ENCODE results near the gene PACSIN1.

PACSIN1 gene

DNA sequence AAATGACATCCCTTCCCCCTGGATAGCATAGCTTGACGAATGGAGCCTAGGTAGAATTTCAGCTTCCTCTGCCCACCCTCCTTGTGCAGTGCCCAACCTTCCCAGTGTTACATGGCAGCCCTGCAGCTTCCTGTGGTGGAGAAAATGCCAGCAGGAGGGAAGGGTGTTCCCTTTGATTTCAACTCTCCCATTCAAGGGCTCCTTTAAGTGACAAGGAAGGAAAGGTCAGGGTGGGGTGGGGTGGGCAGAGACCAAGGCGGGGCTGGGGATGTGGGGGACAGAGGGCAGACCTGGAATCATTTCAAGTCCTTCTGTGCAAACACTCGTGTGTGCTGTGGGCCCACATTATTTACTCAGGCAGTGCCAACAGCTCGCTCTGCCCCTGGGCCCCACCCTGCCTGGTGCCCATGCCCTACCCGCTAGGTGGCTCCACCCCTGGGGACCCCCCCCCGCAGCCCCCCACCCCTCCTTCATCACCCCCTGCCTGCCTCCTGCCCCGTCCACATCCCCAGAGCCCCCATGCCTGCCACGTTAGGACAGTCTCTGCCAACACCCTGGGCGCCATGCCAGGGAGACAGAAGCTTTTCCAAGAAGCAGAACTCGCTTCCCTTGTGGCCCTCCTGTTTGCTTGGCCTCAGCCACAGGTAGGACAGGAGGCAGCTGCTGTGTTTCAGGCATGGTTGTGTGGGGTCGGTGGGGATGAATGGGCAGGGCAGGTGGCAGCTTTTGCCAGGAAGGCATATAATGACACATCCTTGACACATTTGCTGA is 80.9 kb downstream of the PACSIN1 start:
- no peak for DNase-seq (ENCODE audit: low spot score)

DNA sequence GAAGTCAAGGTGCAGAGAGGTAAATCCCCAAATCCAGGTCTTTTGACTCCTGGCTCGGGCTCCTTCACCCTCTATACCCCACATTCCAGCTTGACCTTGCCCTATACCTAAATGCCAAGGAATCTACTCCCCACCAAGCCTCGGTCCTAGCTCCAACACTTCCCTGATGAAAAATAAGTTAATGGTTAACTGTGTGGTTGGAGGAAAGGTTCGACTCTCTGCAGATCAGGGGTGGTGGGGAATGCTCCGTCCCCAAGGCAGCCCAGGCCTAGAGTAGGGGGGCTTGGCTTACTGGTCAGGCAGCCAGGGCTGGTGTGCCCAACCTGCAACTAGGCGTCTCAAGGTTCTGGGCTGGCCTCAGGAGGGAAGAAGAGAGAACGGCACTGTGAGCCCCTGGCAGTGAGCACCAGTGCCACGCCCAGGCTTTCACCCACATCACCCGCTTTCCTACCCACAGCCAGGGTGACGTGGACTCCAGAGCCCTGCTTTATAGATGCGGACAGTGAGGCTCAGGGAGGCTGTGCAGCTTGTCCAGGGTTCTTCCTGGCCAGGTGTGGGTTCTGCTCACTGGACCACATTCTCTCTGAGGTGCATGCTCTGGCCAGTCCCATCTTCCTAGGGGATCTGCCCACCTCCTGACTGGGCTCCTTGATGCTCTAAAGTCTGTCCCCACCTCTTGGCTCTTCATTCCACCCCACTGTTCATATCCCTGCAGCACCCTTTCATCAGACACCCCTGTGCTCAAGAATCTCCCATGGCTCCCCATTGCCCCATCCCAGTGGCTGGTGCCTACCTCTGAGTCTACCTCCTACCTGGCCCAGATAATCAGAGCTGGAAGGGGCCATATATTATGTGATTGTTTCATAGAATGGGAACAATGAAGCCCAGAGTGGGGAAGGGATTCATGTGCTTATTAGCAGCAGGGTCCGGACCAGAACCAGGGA is 82.1 kb downstream of the PACSIN1 start:
- no peak for DNase-seq (ENCODE audit: low spot score)

DNA sequence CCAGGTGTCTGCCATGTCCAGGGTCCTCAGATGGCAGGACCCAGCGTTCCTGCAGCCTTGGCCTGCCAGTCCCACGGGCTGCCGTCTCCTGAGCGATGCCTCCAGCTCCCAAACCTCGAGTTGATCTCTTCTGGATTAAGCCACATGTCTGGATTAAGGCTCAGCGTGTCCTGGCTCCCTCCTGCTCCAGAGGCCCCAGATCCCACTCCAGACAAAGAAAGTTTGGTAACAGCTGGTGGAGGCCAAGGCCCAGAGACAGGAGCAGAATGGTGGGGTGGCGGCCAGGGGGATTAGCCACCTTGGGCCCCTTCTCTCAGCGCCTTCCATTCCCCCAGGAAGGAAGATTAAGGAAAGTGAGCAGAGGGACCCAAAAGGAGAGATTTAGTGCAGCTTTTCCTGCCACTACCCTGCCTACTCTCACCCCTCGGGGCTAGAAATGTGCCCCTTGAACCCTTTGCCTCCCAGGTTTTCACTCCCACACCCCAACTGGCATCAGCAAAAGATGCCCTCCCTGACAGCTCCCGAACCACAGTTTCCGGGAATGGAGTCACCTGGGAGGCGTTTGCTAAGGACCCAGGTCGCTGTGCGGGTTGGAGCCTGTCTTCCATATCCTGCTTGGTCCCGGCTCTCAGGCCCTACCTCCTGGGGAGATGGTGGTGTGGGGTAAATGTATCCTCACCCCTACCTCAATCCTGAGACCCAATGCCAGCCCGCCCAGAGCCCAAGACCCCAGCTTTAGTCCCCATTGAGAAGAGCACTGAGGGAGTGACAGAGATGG is 83.3 kb downstream of the PACSIN1 start:
- no peak for DNase-seq (ENCODE audit: low spot score)

DNA sequence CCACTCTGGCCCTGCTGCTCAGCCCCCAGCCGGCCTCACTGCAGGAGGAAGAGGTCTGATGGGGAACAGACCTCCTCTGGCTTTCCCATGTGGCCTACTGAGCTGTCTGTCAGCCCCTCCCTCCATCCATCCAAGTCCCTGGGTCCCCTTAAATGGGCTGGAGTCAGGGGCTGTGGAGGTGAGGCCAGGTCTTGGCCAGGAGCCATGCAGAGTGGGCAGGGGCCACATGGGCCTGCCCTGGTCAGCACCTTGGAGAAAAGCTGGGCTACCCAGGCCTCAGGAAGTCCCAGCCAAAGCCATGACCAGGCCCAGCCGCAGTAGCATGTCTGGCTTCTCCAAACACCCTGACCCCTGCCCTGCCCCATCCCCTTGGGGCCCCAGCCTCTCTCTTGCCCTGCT is 83.9 kb downstream of the PACSIN1 start:
- DNase-seq (ENCODE audit: low spot score): no peak

DNA sequence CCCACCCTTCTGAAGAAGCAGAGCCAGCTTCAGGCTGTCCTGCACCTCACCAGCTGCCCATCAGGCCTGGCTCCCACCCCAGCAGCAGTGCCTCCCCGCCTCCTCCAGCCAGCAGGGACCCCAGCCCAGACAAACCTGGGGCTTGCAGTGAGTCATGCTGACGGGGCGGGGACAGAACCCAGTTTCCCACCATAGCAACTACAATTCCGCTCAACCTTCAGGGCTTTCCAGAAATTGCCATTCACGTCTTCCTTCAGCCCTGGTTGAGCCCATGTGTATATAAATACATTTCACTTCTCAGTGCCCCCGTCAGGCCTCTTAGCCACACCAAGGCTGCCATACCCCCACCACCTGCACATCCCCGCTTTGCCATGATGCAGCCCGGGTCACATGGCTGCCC is 85.8 kb downstream of the PACSIN1 start:
- DNase-seq (ENCODE audit: low spot score): no peak

DNA sequence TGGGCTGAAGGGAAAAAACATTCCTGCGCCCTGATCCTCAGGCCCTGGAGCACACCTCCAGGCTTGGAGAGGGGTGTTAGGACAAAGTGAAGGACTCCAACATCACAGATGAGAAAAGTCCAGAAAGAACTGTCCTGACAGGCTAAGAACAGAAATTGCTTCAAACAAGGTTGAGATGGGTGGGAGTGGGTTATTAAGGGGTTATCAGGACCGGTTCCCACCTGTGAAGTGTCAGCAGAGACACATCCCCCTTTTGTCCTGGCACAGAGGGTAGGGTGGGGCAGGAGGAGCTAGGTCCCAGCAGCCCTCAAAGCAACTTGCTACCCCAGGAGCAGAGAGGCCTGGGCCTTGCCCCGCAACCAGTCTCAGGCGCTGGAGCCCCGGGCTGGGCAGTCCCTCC is 86.7 kb downstream of the PACSIN1 start:
- DNase-seq (ENCODE audit: low spot score): no peak

DNA sequence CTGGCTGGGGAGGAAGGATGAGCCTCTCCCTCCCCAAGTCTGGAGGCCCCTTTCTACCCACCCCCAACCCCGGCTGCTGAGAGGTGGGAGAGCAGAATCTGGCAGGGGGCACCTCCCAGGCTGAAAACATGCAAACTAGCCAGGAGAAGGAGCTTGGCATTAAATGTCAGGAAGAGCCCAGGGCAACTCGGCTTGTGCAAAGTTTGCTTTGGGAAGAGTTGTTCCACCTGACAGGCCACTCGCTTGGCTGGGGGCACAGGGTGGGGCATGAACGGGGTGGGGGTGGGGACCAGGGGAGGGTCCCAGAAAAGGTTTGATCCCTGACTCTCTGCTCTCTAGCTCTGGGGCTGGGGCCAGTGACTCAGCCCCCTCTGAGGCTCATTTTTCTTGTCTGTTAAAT is 87.3 kb downstream of the PACSIN1 start:
- no peak for DNase-seq (ENCODE audit: low spot score)

DNA sequence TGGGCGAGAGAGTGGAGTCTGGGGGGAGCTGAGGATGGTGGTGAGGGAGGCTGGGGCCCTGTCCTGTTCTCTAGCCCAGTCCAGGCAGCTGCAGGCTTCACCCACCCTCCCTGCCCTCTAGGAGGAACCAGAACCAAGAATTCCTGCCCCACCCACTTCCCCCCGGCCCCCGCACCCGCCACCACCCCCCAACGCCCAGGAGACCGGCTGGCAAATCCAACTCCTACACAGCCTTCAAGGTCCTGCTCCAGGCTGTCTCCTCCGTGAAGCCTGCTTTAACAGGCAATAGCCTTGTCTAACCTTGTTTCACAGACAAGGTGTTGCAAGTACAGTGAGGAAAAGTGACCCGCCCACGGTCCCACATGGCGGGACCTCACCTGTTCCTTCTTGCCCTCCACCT is 87.9 kb downstream of the PACSIN1 start:
- no peak for DNase-seq (ENCODE audit: low spot score)

DNA sequence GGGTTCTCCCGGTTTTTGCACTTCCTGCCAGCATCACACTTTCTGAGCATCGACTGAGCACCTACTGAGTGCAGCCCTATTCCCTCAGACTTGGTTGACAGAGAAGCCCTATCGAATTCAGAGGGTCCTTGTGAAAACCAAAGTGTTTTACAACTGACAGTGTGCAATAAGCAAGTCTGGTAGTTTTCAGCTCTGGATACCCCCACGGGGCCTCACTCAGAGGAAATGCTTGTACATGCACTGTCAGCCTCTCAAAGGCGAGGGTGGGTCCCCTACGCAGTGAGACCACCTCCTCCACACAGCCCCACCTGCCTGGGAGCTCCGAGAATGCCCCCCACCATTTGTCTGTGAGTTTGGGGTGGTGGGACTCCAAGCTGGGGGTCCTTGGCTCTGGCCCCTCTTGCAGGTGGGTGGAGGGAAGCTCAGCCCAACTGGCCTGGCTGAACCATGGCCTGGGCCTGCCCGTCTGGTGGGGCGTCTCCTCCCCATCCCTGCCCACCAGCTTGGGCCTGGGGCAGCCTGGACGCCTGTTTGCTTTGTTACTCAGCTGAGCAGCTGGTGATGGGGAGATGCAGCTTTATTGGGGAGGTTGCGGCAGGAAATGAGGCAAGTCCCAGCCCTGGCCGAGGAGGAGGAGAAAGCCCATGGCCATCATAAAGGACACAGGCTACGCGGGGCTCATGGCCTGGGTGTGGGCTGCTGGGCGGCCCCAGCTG is 88.6 kb downstream of the PACSIN1 start:
- DNase-seq (ENCODE audit: low spot score): no peak

DNA sequence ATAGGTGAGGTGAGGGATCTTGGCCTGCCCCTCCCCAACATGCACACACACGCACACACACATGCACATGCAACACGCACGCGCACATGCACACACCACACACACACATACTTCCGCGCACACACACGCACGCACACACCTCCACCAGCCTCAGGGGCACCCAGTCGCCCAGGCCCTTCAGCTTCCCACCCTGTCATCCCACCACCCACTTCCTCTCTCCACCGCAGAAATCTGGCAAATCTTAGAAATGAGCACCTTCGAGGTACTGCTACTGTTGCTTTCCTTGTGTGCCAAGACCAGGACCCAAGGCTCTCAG is 89.1 kb downstream of the PACSIN1 start:
- DNase-seq (ENCODE audit: low spot score): no peak

DNA sequence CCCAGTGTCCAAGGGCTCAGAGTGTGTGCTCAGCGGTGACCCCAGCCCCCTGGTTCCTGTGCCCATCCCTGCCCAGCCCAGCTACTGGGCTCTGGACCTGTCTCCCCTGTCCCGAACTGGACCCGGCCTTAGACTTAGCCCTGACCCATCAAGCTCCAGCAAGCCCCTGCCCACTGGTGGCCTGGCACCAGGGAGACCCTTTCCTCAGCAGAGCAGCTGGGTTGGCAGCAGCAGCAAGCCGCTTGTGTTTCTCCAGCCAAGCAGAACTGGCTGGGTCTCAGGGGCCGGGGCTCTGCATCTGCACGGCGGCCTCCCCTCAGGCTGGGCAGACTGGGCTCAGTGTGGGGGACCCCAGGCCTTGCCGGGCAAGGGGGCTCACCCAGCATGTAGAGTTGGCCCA is 89.5 kb downstream of the PACSIN1 start:
- no peak for DNase-seq (ENCODE audit: low spot score)

DNA sequence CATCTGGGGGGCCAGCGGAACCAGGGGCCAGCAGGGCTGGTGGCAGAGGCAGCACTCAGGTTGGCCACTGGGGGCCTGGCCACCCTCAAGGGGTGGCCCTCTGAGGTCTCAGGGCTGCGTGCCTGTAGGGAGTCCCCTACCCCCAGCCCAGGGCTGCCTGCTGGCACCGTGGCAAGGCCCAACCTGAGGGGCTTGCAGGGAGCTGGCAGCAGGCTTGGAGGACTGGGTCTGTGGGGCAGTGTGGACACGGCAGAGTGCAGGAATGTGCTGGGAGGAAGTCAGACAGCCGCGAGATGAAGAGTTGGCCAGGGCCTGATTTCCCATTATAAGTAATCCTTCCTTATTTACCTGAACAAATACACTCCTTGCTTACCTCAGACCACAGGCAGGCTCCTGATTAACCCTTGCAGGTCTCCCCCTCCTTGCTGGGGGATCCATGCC is 90.2 kb downstream of the PACSIN1 start, which contains the start of gene SPDEF:
Gene SPDEF, minus strand, starts transcription at position 299 of the 441 bp plus-strand sequence. CDS start 11,874 bp downstream, outside the sequence.
- no peak for DNase-seq (ENCODE audit: low spot score)

DNA sequence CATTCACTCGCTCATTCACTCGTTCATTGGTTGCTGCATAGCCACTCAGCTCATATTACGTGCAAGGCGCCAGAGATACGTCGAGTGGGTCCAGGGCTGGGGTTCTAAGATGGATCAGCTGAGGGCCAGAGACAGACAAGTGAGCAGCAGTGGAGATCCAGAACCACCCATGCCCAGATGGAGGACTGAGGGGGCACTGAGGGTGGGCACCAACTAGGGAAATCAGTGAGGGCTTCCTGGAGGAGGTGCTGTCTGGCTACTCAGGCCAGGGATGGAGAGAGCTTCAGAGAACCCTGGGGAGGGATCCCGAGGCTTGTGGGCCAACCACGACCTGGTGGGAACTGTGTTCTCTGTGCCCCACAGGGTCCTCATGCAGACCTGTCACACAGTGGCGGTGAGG is 90.6 kb downstream of the PACSIN1 start:
- no peak for DNase-seq (ENCODE audit: low spot score)

DNA sequence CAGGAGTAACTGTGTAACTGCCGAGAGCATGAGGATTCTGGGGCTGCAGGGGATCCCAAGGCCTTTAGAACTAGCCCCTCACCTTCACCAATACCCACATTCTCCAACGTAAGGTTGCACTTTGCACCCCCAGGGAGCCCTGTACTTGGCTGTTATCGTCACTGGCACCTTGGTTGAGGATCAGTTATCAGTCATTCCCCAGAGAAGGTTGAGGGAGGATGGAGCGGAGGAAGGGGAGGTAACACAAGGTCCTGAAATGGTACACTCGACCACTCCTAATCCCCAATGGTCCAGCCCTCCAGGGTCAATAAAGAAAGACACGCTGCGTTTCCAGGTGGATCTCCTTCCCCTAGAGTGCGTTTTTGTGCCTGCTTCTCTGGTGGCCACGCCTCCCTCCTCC is 91.4 kb downstream of the PACSIN1 start:
- DNase-seq (ENCODE audit: low spot score): no peak

DNA sequence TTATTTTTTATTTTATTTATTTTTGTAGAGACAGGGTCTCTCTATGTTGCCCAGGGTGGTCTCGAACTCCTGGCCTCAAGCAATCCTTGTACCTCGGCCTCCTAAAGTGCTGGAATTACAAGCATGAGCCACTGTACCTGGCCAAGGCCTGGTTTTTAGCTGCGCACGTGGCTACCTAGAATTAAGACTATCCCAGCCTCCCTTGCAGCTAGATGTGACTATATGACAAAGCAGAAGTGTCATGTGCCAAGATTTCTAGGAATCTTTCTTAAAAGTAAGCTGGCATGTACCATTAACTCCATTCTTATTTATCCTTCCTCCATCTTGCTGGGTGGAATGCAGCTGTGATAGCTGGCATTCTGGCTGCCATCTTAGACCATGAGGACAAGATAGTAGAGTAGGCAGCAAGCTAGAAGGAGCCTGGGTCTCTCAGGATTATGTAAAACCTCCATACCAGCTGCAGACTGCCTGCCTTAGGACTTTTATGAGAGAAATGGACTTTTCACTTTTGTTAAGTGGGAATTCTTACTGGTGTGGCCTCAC is 92.4 kb downstream of the PACSIN1 start:
- no peak for DNase-seq (ENCODE audit: low spot score)

DNA sequence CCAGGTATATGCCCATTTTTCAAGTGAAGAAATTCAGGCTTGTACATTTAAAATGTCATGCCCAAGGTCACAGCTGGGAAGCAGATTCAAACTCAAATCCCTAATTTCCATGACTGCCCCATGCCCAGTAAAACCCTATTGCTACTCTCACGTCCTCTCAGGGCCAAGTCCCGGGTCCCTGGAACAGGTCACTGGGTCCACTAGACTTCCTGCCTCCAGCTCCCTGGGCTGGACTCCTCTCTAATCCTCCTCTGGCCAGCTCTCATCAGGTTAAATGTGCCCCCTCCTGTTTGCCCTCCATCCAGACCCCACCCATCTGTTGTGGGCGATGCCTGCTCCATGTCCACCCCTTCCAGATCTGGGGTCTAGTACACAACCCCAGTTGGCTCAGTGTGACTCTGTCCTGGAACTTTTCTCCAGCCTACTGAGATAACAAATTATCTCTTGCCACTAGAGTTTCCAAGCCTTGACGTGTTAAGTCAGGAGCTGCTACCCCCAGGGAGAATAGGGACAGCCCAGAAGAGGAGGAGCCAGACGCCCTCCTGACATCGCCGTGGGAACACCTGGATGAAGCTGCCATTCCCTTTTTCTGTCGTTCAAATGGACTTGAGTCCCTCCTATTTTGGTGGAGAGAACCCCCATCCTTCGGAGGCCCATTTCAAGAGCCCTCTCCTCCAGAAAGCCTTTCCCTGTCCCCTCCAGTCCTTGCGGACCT is 93.9 kb downstream of the PACSIN1 start:
- DNase-seq (ENCODE audit: low spot score): no peak

DNA sequence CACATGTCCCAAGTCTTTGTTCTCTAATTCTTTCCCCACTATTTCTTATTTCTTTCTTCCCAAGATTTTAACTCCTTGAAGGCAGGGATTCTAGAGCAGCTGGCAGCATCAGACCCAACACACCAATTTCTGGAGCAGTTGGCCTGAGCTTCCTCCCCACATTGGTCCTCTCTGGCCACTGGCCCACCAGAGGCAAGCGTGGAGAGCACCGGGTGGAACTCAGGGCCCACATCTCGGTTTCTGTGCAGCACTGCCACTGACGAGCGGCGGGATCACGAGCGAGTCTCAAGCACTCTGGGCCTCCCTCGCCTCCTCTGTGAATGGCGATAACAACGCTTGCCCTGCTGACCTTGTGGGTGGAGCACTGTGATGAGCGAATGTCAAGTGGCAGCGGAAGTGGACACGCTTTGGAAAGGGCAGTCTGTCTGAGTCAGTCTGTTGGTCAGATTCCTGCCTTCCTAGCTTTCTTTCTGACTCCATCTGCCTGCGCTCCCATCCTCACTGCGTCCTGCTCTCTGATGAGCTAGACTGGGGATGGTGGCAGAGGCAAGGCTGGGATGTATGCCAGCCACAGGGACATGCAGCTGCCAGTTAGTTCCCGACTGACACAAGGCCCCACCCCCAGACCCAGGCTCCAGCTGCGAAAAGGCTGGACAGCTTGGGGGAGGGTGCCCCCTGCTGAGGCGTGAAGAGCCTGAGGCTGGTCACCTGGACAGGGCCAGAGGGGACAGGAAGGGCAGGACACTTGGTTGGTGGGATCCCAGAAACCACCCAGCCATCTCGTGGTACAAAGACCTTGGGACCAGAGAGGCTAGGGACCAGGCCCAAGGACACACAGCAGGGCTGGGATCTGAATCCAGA is 94.7 kb downstream of the PACSIN1 start:
- no peak for DNase-seq (ENCODE audit: low spot score)

DNA sequence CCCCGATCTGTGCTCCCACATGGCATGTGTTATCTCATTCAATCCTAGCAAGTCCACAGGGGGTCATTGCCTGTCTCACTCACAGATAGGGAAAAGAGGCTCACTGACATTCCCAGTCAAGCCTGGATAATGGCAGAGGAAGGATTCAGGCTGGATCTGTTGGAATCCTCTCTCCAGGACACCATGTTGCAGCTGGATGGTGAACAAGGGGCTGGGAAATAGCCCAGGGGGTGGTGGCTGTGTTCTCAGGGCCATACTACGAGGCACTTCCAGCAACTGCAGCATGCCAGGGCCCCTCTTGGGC is 95.3 kb downstream of the PACSIN1 start:
- DNase-seq (ENCODE audit: low spot score): no peak

DNA sequence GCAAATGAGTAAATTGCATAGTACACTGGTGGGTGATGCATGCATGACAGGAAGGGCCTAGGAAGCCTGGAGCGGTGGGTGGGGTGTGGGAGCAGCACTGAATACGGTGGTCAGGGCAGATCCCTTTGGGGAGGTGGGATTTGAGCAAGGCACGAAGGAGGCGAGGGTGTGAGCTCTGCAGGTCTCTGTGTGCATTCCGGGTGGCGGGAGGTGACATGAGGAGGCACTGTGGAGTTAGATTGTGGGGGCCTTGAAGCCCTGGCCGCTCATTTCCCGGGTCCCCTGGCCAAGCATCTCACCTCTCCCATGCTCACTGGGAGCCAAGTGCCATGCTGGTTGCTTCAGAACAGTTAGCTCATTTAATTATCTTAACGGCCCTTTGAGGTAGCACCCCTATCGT is 96.5 kb downstream of the PACSIN1 start:
- no peak for DNase-seq (ENCODE audit: low spot score)

DNA sequence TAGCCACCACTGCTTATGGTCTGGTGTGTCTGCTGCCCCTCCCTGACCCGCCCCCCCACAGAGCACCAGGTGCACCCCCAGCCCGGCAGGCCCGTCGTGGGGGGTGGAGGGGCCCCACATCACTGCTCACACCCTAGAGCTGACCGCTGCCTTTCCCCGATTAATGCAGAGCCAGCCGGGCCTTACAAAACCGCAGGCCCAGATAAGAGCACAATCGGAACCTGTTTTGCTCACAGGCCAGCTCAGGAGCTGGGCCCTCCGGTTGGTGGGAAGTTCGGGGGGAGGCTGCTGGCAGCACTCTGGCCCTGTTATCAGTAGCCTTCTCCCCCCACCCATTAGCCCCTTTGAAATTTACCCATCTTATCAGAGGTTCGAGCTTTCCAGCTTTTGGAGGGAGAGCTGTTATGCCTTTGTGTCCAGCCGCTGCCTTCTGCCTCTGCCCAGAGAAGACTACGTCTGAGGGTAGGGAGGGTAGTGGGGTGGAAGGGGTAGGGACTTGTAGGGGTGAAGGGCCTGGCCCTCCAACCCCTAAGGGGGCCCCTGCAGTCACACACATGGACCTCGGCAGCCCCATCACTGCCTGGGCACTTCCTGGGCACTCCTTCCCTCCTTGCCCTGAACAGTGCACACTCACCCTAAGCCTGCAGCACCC is 97.1 kb downstream of the PACSIN1 start:
- no peak for DNase-seq (ENCODE audit: low spot score)

All from left forelimb (tissue), 1 donor.